Stimulated activated CD8-positive, alpha-beta memory T cell treated with anti-CD3 and anti-CD28 coated beads, Interleukin-2, amount 100 ng/mL, for 1 hour (primary cell): ENCODE data around the gene RCSD1.
A peak's percentile ranks its signal among the peaks of the same experiment; 100 is the strongest.
"Not testable (repeated sequence)": the region's sequence is repeated elsewhere in the genome, so short reads cannot be mapped to it uniquely, and the experiment has no call there.

Experiments used
- DNase-seq, 2 donors: peaks; one replicate each; pipeline ENCODE4 v3.0.0-alpha.2; 2020; ENCODE audit warnings: low read depth in 2 of 2

RCSD1 gene, protein sequence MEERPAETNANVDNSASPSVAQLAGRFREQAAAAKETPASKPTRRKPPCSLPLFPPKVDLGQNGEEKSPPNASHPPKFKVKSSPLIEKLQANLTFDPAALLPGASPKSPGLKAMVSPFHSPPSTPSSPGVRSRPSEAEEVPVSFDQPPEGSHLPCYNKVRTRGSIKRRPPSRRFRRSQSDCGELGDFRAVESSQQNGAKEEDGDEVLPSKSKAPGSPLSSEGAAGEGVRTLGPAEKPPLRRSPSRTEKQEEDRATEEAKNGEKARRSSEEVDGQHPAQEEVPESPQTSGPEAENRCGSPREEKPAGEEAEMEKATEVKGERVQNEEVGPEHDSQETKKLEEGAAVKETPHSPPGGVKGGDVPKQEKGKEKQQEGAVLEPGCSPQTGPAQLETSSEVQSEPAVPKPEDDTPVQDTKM

DNA sequence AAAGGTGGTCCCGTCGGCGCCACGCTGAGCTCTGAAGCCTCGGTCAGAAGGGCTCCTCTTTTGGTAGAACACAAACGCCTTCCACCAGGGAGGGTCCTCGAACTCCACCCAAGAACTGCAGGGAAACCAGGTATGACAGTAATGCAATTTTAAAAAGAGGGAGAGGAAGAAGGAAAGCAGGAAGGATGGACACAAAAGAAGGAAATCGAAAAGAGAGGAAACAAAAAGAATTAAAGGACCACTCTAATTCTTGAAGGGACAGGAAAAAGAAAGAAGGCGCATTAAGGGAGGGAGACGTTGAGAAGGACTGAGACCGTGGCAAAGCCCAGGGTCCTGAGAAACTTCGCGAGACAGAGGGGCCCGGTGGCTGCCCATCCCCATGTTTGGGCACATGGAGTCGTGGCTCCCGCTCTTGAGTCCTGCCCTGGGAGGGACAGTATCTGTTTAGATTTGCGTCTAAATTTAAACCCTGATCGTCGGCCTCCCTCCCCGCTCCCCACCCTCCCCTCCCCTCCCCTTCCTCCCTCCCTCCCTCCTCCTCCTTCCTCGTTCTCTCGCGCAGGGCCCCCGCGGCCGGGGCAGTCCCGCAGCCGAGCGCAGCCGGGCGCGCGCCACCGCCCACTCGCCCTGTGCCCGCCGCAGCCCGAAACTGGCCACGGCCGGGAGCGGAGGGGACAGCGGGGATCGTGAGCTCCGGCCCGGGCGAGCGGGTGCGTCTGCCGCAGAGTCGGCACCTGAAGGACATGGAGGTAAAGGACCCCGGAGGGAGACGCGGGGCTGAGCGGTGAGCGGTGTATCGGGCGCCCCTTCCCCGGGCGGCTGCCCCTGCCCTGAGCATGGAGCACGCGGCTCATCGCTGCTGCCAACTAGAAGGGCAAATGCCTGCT is at the start of gene RCSD1:
RCSD1 (plus strand) TSS at position 552 of the 887 bp plus-strand sequence; CDS start at position 744, 192 bp downstream.
- DNase-seq, result peak; percentile 21 to 37

DNA sequence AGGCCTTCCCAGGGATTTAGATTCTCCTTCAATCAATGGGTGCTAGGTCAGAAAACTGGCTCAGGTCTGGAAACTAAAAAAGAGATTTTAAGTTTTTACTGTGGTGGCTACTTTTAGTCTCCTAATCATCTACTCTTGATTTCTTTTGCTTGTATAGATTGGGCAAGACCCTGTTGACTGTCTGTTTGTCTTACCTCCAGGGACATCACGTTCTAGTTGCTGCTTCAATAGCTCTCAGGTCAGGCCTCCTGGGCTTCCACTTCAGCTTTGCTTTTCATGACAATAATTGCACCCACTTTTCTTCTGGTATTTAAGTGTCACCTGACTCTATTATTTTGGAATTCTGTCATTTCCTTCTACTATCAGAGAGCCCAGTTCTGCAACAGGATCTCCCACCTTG is 48.0 kb upstream of the RCSD1 start:
- DNase-seq, result no peak

DNA sequence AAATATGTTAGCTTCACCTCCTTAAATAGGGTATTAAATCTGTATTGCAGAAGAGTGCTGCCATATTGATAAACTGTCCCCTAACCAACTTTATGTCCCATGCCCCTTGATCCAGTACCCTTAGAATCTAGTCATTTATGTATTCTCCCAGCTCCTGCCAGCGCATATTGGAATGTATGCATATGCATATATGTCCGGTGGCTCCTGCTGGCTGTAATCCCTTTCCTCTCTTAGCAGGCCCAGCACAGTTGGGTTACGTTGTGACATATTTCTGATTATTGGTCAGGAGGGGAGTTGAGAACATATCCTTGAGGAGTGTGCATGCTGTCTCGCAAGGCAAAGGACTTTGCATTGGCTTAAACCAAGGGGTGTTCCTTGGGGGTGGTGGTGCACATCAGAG is 47.3 kb upstream of the RCSD1 start:
- DNase-seq, result no peak

DNA sequence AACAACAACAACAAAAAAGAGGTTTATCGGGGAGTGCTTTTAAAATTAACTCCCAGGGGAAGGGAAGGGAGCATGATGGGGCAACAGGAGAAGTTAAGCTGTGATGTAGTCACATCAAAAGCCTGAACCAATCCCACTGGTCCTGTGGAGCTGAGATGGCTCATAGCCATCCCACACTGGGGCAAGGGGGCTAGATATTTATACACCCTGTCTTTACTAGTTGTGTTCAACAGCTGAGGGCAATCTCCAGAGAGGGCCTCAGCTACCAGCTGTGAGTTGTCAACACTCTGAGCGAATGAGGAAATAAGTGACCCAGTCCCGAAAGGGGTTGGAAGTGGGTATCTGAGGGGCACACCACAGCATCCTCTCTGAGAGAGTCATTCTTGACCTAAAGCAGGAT is 45.5 kb upstream of the RCSD1 start:
- DNase-seq, result no peak

DNA sequence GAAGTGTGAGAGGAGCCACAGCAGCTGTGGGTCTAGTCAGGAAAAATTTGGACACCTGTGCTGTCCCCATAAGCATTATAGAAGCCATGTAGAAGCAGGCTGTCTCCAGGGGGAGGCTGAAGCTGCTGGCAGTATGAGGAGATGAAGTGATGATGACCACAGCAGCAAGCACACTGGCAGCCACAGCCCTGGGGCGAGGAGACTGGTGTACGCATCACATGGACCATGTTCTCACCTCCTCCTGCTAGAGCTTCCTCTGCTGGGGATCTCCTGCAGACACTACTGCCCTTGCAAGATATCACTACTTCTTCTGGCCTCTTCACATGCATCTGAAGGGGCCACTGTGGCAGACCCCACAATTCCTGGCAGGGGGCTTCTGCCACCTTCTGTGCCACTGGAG is 42.7 kb upstream of the RCSD1 start:
- DNase-seq, result no peak

DNA sequence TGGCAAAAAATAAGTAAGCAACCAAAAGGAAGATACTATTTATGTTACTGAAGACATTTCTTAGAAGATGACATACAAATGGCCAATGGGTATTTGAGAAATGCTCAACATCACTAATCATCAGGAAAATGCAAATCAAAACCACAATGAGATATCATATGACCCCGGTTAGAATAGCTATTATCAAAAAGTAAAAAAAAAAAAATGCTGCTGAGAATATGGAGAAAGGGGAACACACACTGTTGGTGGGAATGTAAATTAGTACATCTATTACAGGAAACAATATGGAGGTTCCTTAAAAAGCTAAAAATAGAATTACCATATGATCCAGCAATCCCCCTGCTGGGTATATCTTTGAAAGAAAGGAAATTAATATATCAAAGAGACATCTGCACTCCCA is 42.2 kb upstream of the RCSD1 start:
- no peak for DNase-seq

DNA sequence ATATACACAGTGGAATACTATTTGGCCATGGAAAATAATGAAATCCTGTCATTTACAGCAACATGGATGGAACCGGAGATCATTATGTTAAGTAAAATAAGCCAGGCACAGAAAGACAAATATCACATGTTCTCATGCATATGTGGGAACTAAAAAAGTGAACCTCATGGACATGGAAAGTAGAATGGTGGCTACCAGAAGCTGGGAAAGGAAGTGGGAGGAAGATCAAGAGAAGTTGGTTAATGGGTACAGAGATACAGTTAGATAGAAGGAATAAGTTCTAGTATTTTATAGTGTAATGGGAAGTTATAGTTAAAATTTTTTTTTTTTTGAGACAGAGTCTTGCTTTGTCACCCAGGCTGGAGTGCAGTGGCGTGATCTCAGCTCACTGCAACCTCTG is 41.7 kb upstream of the RCSD1 start:
- DNase-seq, result no peak

DNA sequence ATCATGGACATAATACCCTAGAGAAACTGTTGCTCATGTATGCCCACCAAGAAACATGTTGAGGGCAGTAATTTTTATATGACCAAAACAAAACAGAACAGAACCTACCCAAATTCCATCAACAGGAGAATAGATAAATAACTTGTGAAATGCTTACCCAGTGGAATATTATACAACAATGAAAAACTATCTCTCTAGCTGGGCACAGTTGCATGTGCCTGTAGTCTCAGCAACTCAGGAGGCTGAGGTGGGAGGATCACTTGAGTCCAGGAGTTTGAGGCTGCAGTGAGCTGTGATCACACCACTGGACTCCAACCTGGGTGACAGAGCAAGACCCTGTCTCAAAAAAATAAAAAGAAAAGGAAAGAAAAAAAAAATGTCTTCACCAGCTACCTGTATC is 37.6 kb upstream of the RCSD1 start:
- DNase-seq, result no peak

DNA sequence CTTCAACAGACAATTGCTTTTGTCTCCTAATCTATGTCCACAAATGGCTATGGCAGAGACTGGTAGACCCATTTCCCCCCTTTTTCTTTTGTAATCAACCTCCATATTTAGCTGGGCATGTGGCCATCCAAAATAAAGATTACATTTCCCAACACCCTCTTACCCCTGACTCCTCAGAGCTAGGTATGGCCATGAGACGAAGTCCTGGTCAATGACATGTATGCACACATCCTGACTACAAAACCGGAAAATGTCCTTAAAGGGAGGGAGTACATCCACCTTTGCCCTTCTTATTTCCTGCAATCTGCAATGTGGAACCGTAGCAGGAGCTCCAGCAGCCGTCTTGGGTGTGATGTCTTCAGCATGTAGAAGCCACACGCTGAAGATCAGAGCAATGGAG is 36.2 kb upstream of the RCSD1 start:
- DNase-seq, result no peak

DNA sequence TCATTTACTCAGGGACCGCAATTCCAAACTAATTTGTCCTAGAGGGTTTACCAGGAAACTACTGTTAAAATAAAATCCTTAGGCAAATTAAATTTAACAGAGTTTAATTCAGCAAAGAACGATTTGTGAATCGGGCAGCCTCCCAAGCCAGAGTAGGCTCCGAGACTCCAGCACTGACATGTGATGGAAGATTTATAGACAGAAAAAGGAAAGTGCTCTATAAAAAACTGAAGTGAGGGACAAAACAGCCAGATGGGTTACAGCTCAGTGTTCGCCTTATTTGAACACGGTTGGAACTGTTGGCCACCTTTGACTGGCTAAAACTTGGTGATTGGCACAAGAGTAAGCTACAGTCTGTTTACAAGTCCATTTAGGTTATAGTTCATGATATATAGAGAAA is 35.2 kb upstream of the RCSD1 start:
- DNase-seq, result no peak

DNA sequence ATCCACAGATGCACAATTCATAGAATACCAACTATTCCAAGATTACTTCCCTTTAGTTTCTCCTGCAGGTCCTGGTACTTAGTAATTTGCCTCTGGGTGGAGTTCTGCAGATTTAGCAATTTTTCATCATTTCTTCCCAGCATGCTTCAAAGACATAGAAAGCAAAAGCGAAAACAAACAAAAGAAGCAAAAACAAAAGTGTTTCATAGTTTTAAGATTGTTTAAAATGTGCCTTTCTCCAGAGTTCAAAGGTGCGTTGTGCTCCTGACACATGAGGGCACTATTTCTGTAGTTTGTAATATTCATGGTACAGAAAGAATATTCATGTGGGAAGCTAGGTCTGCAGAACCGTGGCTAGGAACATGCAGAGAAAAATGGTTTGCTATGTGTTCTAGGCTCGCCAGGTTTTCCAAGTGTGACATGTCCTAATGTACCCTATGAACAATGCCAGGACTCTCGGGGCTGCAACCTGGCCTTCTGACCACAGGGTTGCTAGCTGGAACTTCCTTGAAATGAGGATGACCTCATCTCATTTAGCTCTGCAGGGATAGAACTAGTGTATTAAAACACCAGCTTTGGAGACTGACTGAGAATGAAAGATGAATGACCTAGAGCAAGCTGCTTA is 30.0 kb upstream of the RCSD1 start:
- no peak for DNase-seq

DNA sequence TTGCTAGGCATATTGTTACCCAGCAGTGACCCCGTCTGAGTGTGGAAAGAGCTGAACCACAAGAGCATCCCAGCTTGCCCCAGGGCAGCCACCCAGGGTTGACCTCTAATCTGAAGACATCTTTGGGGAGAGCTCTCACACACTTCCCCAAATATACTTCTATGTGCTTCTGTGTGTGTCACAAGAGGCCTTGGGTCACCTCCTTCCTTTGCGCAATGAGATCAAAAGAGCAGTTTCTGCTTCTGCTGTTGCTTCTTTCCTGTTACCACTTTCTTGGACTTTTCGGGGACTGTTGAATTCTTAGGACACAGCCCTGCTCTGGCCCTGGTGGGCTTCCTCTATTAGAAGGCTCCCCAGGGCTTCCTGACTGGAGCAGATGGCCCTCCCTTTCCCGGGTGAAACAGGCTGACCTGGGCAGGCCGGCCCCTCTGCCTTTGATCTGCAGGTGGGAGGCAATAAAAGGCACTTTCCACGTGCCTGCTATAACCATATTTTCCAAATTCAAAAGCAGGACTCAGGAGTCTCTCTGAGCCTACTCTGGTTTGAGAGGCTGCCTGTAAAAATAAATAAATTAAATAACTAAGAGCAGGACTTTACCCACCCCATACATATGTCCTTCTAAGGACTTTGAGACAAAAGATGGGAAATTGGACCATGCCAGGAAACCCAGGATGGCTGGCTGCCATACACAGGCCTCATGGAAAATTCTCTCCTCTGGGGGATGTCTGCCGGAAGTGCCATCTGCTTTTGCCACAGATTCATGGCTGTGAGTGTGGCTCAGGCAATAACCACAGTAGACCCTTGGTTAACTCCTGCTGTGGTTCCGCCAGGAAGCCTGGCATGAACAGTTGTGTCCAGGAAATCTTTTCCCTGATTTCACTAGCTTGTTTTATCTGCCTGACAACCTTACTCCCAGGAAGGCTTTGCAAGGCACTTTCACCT is 28.3 kb upstream of the RCSD1 start:
- DNase-seq, result no peak

DNA sequence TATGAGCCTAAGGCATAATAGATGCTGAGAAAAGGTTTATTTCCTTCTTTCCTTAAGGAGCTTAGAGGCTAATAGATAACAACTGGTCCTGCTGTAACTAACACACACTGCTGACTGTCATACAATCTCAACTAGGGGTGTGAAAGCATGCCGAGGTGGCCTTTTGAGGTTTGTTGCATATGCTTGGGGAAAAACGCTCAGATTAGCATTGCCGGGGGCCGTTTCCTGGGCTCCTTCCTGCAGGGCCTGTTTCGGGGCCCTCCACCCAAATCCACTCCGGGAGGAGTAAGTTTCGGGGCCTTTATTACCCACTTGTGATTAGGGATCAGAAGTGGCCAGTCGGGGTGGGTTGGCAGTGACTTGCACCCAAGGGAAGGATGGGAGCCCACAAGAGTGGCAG is 27.2 kb upstream of the RCSD1 start:
- DNase-seq, result no peak

DNA sequence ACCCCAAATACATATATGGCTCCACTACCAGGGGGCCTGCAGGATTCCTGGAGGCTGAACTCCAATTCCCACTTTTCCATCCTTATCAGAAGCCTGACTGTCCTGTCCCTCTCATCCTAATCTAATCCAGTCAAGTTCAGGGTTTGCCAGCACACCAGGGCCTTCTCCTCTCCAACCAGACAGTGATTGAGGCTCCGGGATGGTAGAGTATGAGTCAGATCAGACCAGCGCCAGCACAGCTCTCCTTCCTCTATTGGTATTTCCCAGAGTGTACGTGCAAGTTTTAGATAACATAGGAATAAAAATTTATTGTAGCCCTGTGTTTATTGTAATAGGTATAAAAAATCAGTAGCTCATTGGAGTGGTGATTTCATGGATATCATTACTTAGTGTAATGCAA is 24.5 kb upstream of the RCSD1 start:
- no peak for DNase-seq

DNA sequence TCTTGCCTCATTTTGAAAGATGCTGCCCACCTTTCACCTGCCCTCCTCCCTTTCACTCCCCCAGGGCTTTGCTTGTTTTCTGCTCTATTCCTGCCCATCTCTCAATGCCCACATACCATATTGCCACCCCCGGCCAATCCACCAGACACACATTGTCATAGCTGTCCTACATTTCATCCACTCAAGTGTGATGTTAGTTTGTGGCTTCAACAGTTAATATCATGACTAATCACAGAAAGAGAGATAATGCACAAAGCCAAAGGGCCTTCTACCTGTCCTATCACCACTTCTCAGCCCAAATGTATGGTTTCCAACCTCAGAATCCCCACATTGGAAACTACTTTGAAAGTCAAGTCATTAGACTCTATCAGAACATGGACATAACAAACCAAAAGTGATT is 18.0 kb upstream of the RCSD1 start:
- no peak for DNase-seq

DNA sequence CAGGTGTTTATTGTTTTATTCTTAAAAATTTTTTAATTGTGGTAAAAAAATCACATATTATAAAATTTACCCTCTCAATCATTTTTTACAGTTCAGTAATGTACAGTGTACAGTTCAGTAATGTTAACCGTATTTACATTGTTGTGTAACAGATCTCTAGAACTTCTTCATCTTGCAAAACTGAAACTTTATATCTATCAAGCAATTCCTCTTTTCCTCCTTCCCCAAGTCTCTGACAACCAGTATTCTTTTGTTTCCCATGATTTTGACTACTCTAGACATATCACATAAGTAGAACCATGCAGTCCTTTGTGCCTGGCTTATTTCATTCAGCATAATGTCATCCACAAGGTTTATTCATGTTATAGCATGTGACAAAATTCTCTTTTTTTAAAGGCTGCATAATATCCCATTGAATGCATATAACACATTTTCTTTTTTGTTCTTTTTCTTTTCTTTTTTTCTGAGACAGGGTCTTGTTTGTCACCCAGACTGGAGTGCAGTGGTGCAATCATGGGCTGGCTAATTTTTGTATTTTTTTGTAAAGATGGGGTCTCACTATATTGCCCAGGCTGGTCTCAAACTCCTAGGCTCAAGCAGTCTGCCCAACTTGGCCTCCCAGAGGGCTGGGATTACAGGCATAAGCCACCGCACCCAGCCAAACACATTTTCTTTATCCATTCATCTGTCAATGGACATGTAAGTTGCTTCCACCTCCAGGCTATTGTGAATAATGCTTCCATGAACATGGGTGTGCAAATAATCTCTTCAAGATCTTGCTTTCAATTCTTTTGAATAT is 17.2 kb upstream of the RCSD1 start:
- no peak for DNase-seq

DNA sequence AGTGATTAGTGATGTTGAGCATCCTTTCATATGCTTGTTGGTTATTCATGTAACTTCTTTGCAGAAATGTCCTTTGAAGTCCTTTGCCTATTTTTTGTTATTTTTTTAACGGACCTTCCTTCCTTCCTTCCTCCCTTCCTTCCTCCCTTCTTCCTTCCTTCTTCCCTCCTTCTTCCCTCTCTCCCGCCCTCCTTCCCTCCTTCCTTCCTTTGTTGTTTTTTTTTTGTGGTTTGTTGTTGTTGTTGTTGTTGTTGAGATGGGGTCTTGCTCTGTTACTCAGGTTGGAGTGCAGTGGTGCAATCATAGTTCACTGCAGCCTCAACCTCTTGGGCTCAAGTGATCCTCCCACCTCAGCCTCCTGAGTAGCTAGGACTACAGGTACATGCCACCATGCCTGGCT is 16.0 kb upstream of the RCSD1 start:
- DNase-seq, result not testable (repeated sequence)

DNA sequence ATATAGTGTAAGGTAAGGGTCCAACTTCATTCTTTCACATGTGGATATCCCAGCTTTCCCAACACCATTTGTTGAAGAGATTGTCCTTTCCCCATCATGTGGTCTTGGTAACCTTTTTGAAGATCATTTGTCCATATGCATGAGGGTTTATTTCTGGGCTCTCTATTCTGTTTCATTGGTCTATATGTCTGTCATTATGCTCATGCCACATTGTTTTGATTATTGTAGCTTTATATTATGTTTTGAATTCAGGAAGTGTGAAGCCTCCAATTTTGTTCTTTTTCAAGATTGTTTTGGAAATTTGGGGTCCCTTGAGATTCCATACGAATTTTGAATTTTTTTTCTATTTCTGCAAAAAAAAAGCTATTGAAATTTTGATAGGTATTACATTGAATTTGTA is 15.2 kb upstream of the RCSD1 start:
- no peak for DNase-seq

DNA sequence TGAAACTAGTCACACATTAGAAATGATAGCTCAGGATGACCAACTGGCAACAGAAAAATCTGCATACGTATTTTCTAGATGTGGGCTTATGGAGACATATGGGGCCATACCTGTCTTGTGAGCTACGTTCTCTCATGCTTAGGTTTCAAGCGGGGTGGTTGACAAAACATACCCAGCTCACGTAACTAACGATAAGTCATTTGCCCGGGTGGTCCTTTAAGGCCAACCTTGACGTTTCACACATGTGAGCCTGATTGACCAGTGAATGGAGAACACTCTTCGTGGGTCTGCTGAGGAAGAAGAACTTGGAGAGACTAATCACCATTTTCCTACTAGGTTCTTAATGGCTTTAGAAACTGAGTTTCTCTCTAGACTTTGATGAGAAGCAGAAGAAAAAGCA is 13.5 kb upstream of the RCSD1 start:
- no peak for DNase-seq
